Parathyroid adenoma (tissue), 2 donors: ENCODE measurements around the gene ARHGAP22.

Source experiments
- H2AFZ ChIP-seq: fragments of 300-600 bp; sonication (generic); one replicate; pipeline ENCODE4 v1.7.0; 2017; ENCODE audit warnings: antibody characterized with exemption, mild to moderate bottlenecking
- H3K27ac ChIP-seq: fragments of 300-600 bp; sonication (generic); one replicate; pipeline ENCODE4 v1.7.0; 2017
- H3K27me3 ChIP-seq: fragments of 300-600 bp; sonication (generic); one replicate; pipeline ENCODE4 v1.7.0; 2017; ENCODE audit warnings: low read length; ENCODE audit not compliant: control insufficient read depth, insufficient read depth
- H3K36me3 ChIP-seq: fragments of 300-600 bp; sonication (generic); one replicate; pipeline ENCODE4 v1.7.0; 2017; ENCODE audit warnings: low read length; ENCODE audit not compliant: control insufficient read depth, insufficient read depth
- H3K4me1 ChIP-seq: fragments of 300-600 bp; sonication (generic); one replicate; pipeline ENCODE4 v1.7.0; 2017; ENCODE audit warnings: control low read depth
- H3K4me2 ChIP-seq: fragments of 300-600 bp; sonication (generic); one replicate; pipeline ENCODE4 v1.7.0; 2017; ENCODE audit warnings: low read length
- H3K4me3 ChIP-seq: fragments of 300-600 bp; sonication (generic); one replicate; pipeline ENCODE4 v1.7.0; 2017; ENCODE audit warnings: low read depth, low read length
- H3K79me2 ChIP-seq: fragments of 300-600 bp; sonication (generic); one replicate; pipeline ENCODE4 v1.7.0; 2017; ENCODE audit warnings: control low read depth
- H3K9ac ChIP-seq: fragments of 300-600 bp; sonication (generic); one replicate; pipeline ENCODE4 v1.7.0; 2017; ENCODE audit warnings: mild to moderate bottlenecking
- H3K9me3 ChIP-seq: fragments of 300-600 bp; sonication (generic); one replicate; pipeline ENCODE4 v1.7.0; 2017; ENCODE audit warnings: low read length; ENCODE audit not compliant: control insufficient read depth
- TF ChIP-seq, protein P1 (sequence below): fragments of 300-600 bp; sonication (generic); IDR thresholded peaks from one replicate; pipeline ENCODE4 v1.7.0; 2017; ENCODE audit warnings: antibody characterized with exemption, mild to moderate bottlenecking
- donor health status: primary hyperparathyroidism.

ARHGAP22 gene

DNA sequence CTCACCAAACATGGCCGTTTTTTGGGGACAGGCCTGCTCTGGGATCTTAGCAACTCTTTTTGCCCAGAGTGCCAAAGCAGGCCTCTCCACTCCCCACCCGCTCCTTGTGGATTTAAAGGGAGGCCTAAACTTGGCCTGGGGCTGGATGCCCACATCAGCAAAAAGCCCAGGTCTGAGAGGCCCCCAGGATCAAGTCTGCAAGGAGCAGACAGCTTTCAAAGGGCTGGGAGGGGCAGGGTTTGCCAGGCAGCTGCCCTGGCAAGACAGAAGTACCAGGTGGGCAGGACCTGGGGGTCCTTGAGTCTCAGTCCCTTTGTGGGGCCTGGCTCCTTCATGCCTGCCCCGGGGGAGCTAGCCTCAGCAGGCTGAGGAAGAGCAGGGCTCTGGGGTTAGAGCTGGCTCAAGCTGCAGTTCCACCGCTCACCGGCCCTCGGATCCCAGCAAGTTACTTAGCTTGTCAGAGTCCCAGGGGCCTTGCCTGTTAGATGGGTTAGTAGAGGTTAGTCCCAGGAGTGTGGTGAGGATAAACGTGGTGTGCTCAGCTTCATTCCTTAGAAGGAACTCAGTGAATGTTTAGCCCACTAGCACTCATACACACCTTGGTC, 56.2 kb downstream of the ARHGAP22 start:
- TF ChIP-seq, protein P1, sequence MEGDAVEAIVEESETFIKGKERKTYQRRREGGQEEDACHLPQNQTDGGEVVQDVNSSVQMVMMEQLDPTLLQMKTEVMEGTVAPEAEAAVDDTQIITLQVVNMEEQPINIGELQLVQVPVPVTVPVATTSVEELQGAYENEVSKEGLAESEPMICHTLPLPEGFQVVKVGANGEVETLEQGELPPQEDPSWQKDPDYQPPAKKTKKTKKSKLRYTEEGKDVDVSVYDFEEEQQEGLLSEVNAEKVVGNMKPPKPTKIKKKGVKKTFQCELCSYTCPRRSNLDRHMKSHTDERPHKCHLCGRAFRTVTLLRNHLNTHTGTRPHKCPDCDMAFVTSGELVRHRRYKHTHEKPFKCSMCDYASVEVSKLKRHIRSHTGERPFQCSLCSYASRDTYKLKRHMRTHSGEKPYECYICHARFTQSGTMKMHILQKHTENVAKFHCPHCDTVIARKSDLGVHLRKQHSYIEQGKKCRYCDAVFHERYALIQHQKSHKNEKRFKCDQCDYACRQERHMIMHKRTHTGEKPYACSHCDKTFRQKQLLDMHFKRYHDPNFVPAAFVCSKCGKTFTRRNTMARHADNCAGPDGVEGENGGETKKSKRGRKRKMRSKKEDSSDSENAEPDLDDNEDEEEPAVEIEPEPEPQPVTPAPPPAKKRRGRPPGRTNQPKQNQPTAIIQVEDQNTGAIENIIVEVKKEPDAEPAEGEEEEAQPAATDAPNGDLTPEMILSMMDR, result no peak
- no peak overlapping the region for H3K27ac ChIP-seq

DNA sequence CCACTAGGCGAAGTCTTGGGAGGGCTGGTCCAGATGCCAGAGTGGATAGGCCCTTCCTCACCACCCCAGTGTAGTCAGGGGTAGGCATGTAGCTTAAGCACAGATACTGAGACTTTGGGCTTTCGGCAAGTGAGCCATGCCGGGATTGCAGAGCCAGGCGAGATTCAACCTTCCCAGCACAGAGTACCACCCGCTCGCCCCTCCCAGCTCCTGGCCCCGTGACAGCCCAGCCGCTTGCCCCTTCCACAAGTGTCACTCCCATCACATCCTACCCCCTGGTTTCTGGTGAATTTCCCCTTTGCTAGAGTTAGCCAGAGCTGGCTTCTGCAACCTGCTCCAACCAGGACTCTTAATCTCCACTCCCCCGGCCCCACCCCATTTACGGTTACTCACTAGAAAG, 56.9 kb downstream of the ARHGAP22 start:
- Histone ChIP-seq H2AFZ (no peak overlapping the region), H3K9ac (no peak overlapping the region), H3K27ac (no peak overlapping the region), H3K4me2 (no peak overlapping the region), H3K79me2 (no peaks in the 10 kb centered on the region), H3K4me3 (no peak overlapping the region), H3K36me3 (no peaks in the 10 kb centered on the region), H3K27me3 (no peaks in the 10 kb centered on the region), H3K4me1 (no peaks in the 10 kb centered on the region), H3K9me3 (no peaks in the 10 kb centered on the region)
- TF ChIP-seq, protein P1, result no peak

More for the DNA sequence above, 56.2 kb downstream of the ARHGAP22 start:
- no peak overlapping the region for H3K4me3 ChIP-seq
- no peaks in the 10 kb centered on the region for H3K79me2 ChIP-seq
- H2AFZ ChIP-seq, result no peak overlapping the region
- no peaks in the 10 kb centered on the region for H3K27me3 ChIP-seq
- no peaks in the 10 kb centered on the region for H3K36me3 ChIP-seq
- H3K9ac ChIP-seq, result no peak overlapping the region
- H3K4me1 ChIP-seq, result no peaks in the 10 kb centered on the region
- H3K4me2 ChIP-seq, result no peak overlapping the region
- no peaks in the 10 kb centered on the region for H3K9me3 ChIP-seq

DNA sequence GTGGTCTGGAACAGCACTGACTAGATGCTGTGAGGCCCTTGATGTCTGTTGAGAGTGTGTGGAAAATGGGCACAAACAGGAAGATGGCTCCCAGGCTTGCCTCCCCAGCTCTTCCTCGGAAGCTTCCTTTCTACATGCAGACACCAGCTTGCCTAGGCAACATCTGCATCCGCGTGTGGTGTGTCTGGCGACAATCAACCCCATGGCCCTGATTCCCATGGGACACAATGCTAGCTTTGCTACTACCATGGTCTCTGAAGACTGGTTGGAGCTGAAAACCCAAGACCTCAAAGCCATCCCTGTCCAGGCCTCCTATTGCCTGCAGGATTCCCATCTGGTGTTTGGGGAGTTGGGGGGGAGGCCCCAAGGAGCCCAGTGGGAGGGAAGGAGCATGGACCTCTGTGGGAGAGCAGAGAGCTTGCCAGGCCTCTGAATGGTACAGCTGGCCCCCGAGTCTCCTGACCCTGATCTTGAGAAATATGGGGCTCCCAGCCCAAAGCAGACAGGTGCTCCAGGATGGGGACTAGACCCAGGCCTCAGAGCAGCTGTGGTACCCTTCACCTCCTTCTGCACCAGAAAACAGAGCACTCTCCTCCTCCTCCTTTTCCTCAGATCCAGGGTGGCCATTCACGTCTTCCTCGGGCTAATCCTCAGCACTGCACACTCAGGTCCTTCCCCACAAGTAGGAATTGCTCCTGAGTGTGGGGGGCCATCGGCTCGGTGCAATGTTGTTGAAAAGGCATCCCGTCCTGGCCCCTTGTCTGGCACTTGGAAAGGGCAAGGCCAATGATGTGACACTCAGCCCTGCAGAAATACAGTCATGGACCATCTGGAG, 57.6 kb downstream of the ARHGAP22 start:
- Histone ChIP-seq H3K27me3 (no peaks in the 10 kb centered on the region), H3K27ac (no peak overlapping the region), H3K79me2 (no peaks in the 10 kb centered on the region), H3K9me3 (no peaks in the 10 kb centered on the region), H3K36me3 (no peaks in the 10 kb centered on the region), H3K9ac (no peak overlapping the region), H2AFZ (no peak overlapping the region), H3K4me1 (no peaks in the 10 kb centered on the region), H3K4me2 (no peak overlapping the region), H3K4me3 (no peak overlapping the region)
- TF ChIP-seq, protein P1, result no peak

DNA sequence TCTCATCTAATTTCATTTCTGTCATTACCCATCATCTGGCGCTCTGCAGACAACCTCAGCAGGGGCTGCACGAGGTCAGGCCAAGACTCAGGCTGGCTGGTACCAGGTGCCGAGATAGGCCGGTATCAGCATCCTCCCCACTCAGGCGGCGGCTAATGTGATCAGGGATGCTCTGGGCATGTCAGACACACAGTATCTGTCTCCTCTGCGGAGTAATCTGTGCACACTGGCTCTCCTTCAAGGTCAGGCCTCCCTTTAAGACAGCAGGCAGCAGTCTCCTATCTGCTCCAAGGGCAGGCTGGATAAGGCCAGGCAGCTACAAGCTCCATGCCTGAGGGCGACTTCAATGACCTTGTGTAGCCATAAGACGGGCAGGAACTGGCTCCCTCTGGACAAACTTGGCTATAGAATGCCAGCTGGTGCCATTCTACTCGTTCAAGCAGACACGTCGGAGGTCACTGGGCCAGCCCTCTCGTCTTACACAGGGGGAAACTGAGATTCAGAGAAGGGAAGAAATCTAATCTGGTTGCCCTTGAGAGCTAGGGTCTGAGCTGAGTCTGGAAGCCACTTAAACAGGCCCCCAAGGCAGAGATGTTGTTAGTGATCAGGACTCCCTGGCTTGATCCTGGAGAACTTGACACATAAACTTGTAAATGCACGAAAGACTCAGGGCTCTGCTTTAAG, 59.3 kb downstream of the ARHGAP22 start:
- Histone ChIP-seq H2AFZ (no peak overlapping the region), H3K36me3 (no peaks in the 10 kb centered on the region), H3K79me2 (no peaks in the 10 kb centered on the region), H3K9ac (no peak overlapping the region), H3K27me3 (no peaks in the 10 kb centered on the region), H3K4me2 (no peak overlapping the region), H3K4me3 (no peak overlapping the region), H3K27ac (no peak overlapping the region), H3K9me3 (no peaks in the 10 kb centered on the region), H3K4me1 (no peaks in the 10 kb centered on the region)
- TF ChIP-seq, protein P1, result no peak
